NCI-H2029 (cell line): ENCODE data around the gene CYP3A5.
"Not testable (repeated sequence)": the region's sequence is repeated elsewhere in the genome, so short reads cannot be mapped to it uniquely, and the experiment has no call there.

Experiments used
- DNase-seq: peaks from one replicate; lab custom pipeline; 2025; lab: John Stamatoyannopoulos, UW

Gene CYP3A5

GRCh38 chr7:99679400-99680191 lies at the start of gene CYP3A5:
TSS of gene CYP3A5 (minus strand) at chr7:99679996. CDS start at chr7:99679896, 100 bp downstream.
- DNase-seq: no peak

- DNase-seq: no peak
These were observed 48.8 kb upstream of the CYP3A5 start for GRCh38 chr7:99728615-99729014.

- not testable (repeated sequence) for DNase-seq
These were observed 43.4 kb upstream of the CYP3A5 start for GRCh38 chr7:99723201-99723600.

GRCh38 chr7:99720800-99721595 lies 41.2 kb upstream of the CYP3A5 start:
- no peak for DNase-seq

- DNase-seq: no peak
These were observed 40.4 kb upstream of the CYP3A5 start for GRCh38 chr7:99719996-99720769.

- DNase-seq: no peak
These were observed 34.3 kb upstream of the CYP3A5 start for GRCh38 chr7:99713995-99714570.

GRCh38 chr7:99709838-99710578 lies 30.2 kb upstream of the CYP3A5 start:
- DNase-seq: no peak

- DNase-seq: no peak
These were observed 29.5 kb upstream of the CYP3A5 start for GRCh38 chr7:99709260-99709659.

- DNase-seq: no peak
These were observed 27.3 kb upstream of the CYP3A5 start for GRCh38 chr7:99707096-99707495.

GRCh38 chr7:99699946-99700345 lies 20.1 kb upstream of the CYP3A5 start:
- DNase-seq: no peak

- DNase-seq: not testable (repeated sequence)
These were observed 19.3 kb upstream of the CYP3A5 start for GRCh38 chr7:99698867-99699730.

GRCh38 chr7:99694912-99695304 lies 15.1 kb upstream of the CYP3A5 start:
- DNase-seq: no peak

GRCh38 chr7:99694201-99694911 lies 14.6 kb upstream of the CYP3A5 start:
- no peak for DNase-seq

GRCh38 chr7:99693427-99694200 lies 13.8 kb upstream of the CYP3A5 start:
- DNase-seq: no peak

GRCh38 chr7:99693100-99693426 lies 13.3 kb upstream of the CYP3A5 start:
- no peak for DNase-seq

- not testable (repeated sequence) for DNase-seq
These were observed 12.8 kb upstream of the CYP3A5 start for GRCh38 chr7:99692563-99692962.

- not testable (repeated sequence) for DNase-seq
These were observed 11.9 kb upstream of the CYP3A5 start for GRCh38 chr7:99691658-99692057.

GRCh38 chr7:99690918-99691317 lies 11.1 kb upstream of the CYP3A5 start:
- DNase-seq: not testable (repeated sequence)
